ENCODE data around the gene CDH2.

CDH2 gene

GRCh38 chr18:28127763-28128658 is 48.9 kb downstream of the CDH2 start:
- no peaks in the 10 kb centered on the region for H3K36me3 ChIP-seq (ENCODE audit: insufficient read depth, insufficient read length, low read length)
- DNase-seq (ENCODE audit: low read depth, low spot score): no peak
- H3K27me3 ChIP-seq (ENCODE audit: insufficient read depth, insufficient read length): no peaks in the 10 kb centered on the region
- no peak overlapping the region for H3K4me3 ChIP-seq (ENCODE audit: insufficient read length, low read depth)
- no peak overlapping the region for H3K9ac ChIP-seq (ENCODE audit: insufficient read length, low read depth)
- H3K9me3 ChIP-seq (ENCODE audit: insufficient read depth, low read length): no peaks in the 10 kb centered on the region
- TF ChIP-seq SUZ12 (IDR thresholded peaks at IDR 0.05; ENCODE audit: extremely low read depth, insufficient read depth, insufficient read length) (no peak), YY1 (IDR thresholded peaks at IDR 0.05; ENCODE audit: insufficient read depth, insufficient read length) (no peak), ZNF274 (IDR thresholded peaks at IDR 0.05; ENCODE audit: low read depth, low read length) (no peak)
- H3K4me1 ChIP-seq (ENCODE audit: insufficient read depth, insufficient read length): no peaks in the 10 kb centered on the region

- Histone ChIP-seq H3K36me3 (ENCODE audit: insufficient read depth, insufficient read length, low read length) (no peaks in the 10 kb centered on the region), H3K4me3 (ENCODE audit: insufficient read length, low read depth) (no peak overlapping the region), H3K4me1 (ENCODE audit: insufficient read depth, insufficient read length) (no peaks in the 10 kb centered on the region), H3K27me3 (ENCODE audit: insufficient read depth, insufficient read length) (no peaks in the 10 kb centered on the region), H3K9me3 (ENCODE audit: insufficient read depth, low read length) (no peaks in the 10 kb centered on the region), H3K9ac (ENCODE audit: insufficient read length, low read depth) (no peak overlapping the region)
- TF ChIP-seq SUZ12 (IDR thresholded peaks at IDR 0.05; ENCODE audit: extremely low read depth, insufficient read depth, insufficient read length) (no peak), YY1 (IDR thresholded peaks at IDR 0.05; ENCODE audit: insufficient read depth, insufficient read length) (no peak), ZNF274 (IDR thresholded peaks at IDR 0.05; ENCODE audit: low read depth, low read length) (no peak)
- DNase-seq (ENCODE audit: low read depth, low spot score): no peak
These were observed 49.7 kb downstream of the CDH2 start for GRCh38 chr18:28127228-28127627.

- no peak overlapping the region for H3K4me3 ChIP-seq (ENCODE audit: insufficient read length, low read depth)
- no peaks in the 10 kb centered on the region for H3K36me3 ChIP-seq (ENCODE audit: insufficient read depth, insufficient read length, low read length)
- no peaks in the 10 kb centered on the region for H3K27me3 ChIP-seq (ENCODE audit: insufficient read depth, insufficient read length)
- H3K9ac ChIP-seq (ENCODE audit: insufficient read length, low read depth): no peak overlapping the region
- DNase-seq (ENCODE audit: low read depth, low spot score): no peak
- no peaks in the 10 kb centered on the region for H3K4me1 ChIP-seq (ENCODE audit: insufficient read depth, insufficient read length)
- H3K9me3 ChIP-seq (ENCODE audit: insufficient read depth, low read length): no peaks in the 10 kb centered on the region
- TF ChIP-seq ZNF274 (IDR thresholded peaks at IDR 0.05; ENCODE audit: low read depth, low read length) (no peak), SUZ12 (IDR thresholded peaks at IDR 0.05; ENCODE audit: extremely low read depth, insufficient read depth, insufficient read length) (no peak), YY1 (IDR thresholded peaks at IDR 0.05; ENCODE audit: insufficient read depth, insufficient read length) (no peak)
These were observed 50.2 kb downstream of the CDH2 start for GRCh38 chr18:28126768-28127167.

- Histone ChIP-seq H3K36me3 (ENCODE audit: insufficient read depth, insufficient read length, low read length) (no peaks in the 10 kb centered on the region), H3K4me1 (ENCODE audit: insufficient read depth, insufficient read length) (no peaks in the 10 kb centered on the region), H3K9ac (ENCODE audit: insufficient read length, low read depth) (no peak overlapping the region), H3K9me3 (ENCODE audit: insufficient read depth, low read length) (no peaks in the 10 kb centered on the region), H3K4me3 (ENCODE audit: insufficient read length, low read depth) (no peak overlapping the region), H3K27me3 (ENCODE audit: insufficient read depth, insufficient read length) (no peaks in the 10 kb centered on the region)
- TF ChIP-seq SUZ12 (IDR thresholded peaks at IDR 0.05; ENCODE audit: extremely low read depth, insufficient read depth, insufficient read length) (no peak), YY1 (IDR thresholded peaks at IDR 0.05; ENCODE audit: insufficient read depth, insufficient read length) (no peak)
- DNase-seq (ENCODE audit: low read depth, low spot score): no peak
These were observed 51.9 kb downstream of the CDH2 start for GRCh38 chr18:28125051-28125450.

GRCh38 chr18:28124131-28125029 is 52.5 kb downstream of the CDH2 start:
- H3K4me3 ChIP-seq (ENCODE audit: insufficient read length, low read depth): no peak overlapping the region
- no peaks in the 10 kb centered on the region for H3K4me1 ChIP-seq (ENCODE audit: insufficient read depth, insufficient read length)
- TF ChIP-seq ZNF274 (IDR thresholded peaks at IDR 0.05; ENCODE audit: low read depth, low read length) (no peak), YY1 (IDR thresholded peaks at IDR 0.05; ENCODE audit: insufficient read depth, insufficient read length) (no peak), SUZ12 (IDR thresholded peaks at IDR 0.05; ENCODE audit: extremely low read depth, insufficient read depth, insufficient read length) (no peak)
- no peaks in the 10 kb centered on the region for H3K36me3 ChIP-seq (ENCODE audit: insufficient read depth, insufficient read length, low read length)
- no peak overlapping the region for H3K9ac ChIP-seq (ENCODE audit: insufficient read length, low read depth)
- no peaks in the 10 kb centered on the region for H3K27me3 ChIP-seq (ENCODE audit: insufficient read depth, insufficient read length)
- no peaks in the 10 kb centered on the region for H3K9me3 ChIP-seq (ENCODE audit: insufficient read depth, low read length)
- no peak for DNase-seq (ENCODE audit: low read depth, low spot score)

- H3K9me3 ChIP-seq (ENCODE audit: insufficient read depth, low read length): no peaks in the 10 kb centered on the region
- H3K9ac ChIP-seq (ENCODE audit: insufficient read length, low read depth): no peak overlapping the region
- DNase-seq (ENCODE audit: low read depth, low spot score): no peak
- no peaks in the 10 kb centered on the region for H3K36me3 ChIP-seq (ENCODE audit: insufficient read depth, insufficient read length, low read length)
- H3K27me3 ChIP-seq (ENCODE audit: insufficient read depth, insufficient read length): no peaks in the 10 kb centered on the region
- TF ChIP-seq ZNF274 (IDR thresholded peaks at IDR 0.05; ENCODE audit: low read depth, low read length) (no peak), SUZ12 (IDR thresholded peaks at IDR 0.05; ENCODE audit: extremely low read depth, insufficient read depth, insufficient read length) (no peak), YY1 (IDR thresholded peaks at IDR 0.05; ENCODE audit: insufficient read depth, insufficient read length) (no peak)
- H3K4me1 ChIP-seq (ENCODE audit: insufficient read depth, insufficient read length): no peaks in the 10 kb centered on the region
- H3K4me3 ChIP-seq (ENCODE audit: insufficient read length, low read depth): no peak overlapping the region
These were observed 53.4 kb downstream of the CDH2 start for GRCh38 chr18:28123401-28124030.

Data from NT2/D1 (cell line).